MM.1S (cell line): ENCODE measurements around the gene SFMBT1.

Experiments
- DNase-seq: peaks from one replicate; pipeline ENCODE4 v3.0.0-alpha.2; 2015
- H2AFZ ChIP-seq: fragments of 300-600 bp; sonication (generic); 2 replicates; pipeline ENCODE4 v1.6.0; 2016; ENCODE audit warnings: antibody characterized with exemption, low read length
- H3F3A ChIP-seq: fragments of 300-600 bp; sonication (generic); 2 replicates; pipeline ENCODE4 v1.6.1; 2016; ENCODE audit warnings: mild to moderate bottlenecking, antibody characterized with exemption, low read length, moderate library complexity, mixed read lengths; ENCODE audit not compliant: insufficient read depth
- H3K27ac ChIP-seq: fragments of 300-600 bp; sonication (generic); 2 replicates; pipeline ENCODE4 v1.5.1; 2016; ENCODE audit warnings: mild to moderate bottlenecking, low read length
- H3K27me3 ChIP-seq: fragments of 300-600 bp; sonication (generic); replicated peaks from 2 replicates; pipeline ENCODE4 v1.6.0; 2016; ENCODE audit warnings: low read length; ENCODE audit not compliant: insufficient read depth
- H3K36me3 ChIP-seq: fragments of 300-600 bp; sonication (generic); replicated peaks from 2 replicates; pipeline ENCODE4 v1.6.1; 2016; ENCODE audit warnings: mild to moderate bottlenecking, low read length, mixed read lengths; ENCODE audit not compliant: insufficient read depth
- H3K4me1 ChIP-seq: fragments of 300-600 bp; sonication (generic); 2 replicates; pipeline ENCODE4 v1.6.1; 2016; ENCODE audit warnings: low read length, mixed read lengths
- H3K4me2 ChIP-seq: fragments of 300-600 bp; sonication (generic); 2 replicates; pipeline ENCODE4 v1.6.0; 2016; ENCODE audit warnings: low read depth, low read length
- H3K4me3 ChIP-seq: fragments of 300-600 bp; sonication (generic); 2 replicates; pipeline ENCODE4 v1.5.1; 2016; ENCODE audit warnings: low read length, mixed read lengths
- H3K79me2 ChIP-seq: fragments of 300-600 bp; sonication (generic); 2 replicates; pipeline ENCODE4 v1.6.1; 2016; ENCODE audit warnings: mixed run types, low read length, mixed read lengths
- H3K9ac ChIP-seq: fragments of 300-600 bp; sonication (generic); 2 replicates; pipeline ENCODE4 v1.6.1; 2016; ENCODE audit warnings: low read length, mixed read lengths
- H3K9me2 ChIP-seq: fragments of 300-600 bp; sonication (generic); replicated peaks from 2 replicates; pipeline ENCODE4 v1.6.1; 2016; ENCODE audit warnings: mild to moderate bottlenecking, low read length, mixed read lengths; ENCODE audit not compliant: insufficient read depth
- H3K9me3 ChIP-seq: fragments of 300-600 bp; sonication (generic); replicated peaks from 2 replicates; pipeline ENCODE4 v1.6.1; 2016; ENCODE audit warnings: mild to moderate bottlenecking, low read length, mixed read lengths; ENCODE audit not compliant: insufficient read depth
- H4K20me1 ChIP-seq: fragments of 300-600 bp; sonication (generic); 2 replicates; pipeline ENCODE4 v1.6.1; 2016; ENCODE audit warnings: mild to moderate bottlenecking, low read length, moderate library complexity, mixed read lengths; ENCODE audit not compliant: insufficient read depth
- CTCF ChIP-seq: fragments of 300-600 bp; sonication (generic); IDR thresholded peaks from 2 replicates; pipeline ENCODE4 v1.5.1; 2016; ENCODE audit warnings: antibody characterized with exemption, low read length, mixed read lengths
- EZH2 ChIP-seq: fragments of 300-600 bp; sonication (generic); optimal IDR thresholded peaks from 2 replicates; pipeline ENCODE3; 2017; ENCODE audit warnings: low read depth, mild to moderate bottlenecking, antibody characterized with exemption, low read length, mixed read lengths
- EZH2phosphoT487 ChIP-seq: fragments of 300-600 bp; sonication (generic); IDR thresholded peaks from 2 replicates; pipeline ENCODE4 v1.6.1; 2018; ENCODE audit warnings: antibody characterized with exemption, low read length

The SFMBT1 gene

GRCh38 chr3:53046171-53047170, 598 bp upstream of the SFMBT1 start:
- Histone ChIP-seq H4K20me1 (no peaks in the 10 kb centered on the region), H2AFZ (peak overlapping the region; percentile 83), H3K27me3 (no peaks in the 10 kb centered on the region; the same call in 1 of the 2 replicates)

GRCh38 chr3:53044711-53045517, 959 bp downstream of the SFMBT1 start:
- Histone ChIP-seq H3K27me3 (no peaks in the 10 kb centered on the region; the same call in 1 of the 2 replicates), H3K27ac (peak overlapping the region; percentile 58; the same call in 1 of the 2 replicates), H3K9ac (peak overlapping the region; percentile 58), H3K36me3 (no peaks in the 10 kb centered on the region), H3F3A (peaks cover 22% of the 10 kb centered on the region), H3K9me2 (no peaks in the 10 kb centered on the region), H4K20me1 (no peaks in the 10 kb centered on the region), H3K4me3 (peak overlapping the region; percentile 71), H3K4me2 (peak overlapping the region; percentile 67), H3K4me1 (peaks cover 14% of the 10 kb centered on the region), H3K9me3 (no peaks in the 10 kb centered on the region), H2AFZ (peak overlapping the region; percentile 39), H3K79me2 (peaks cover 50% of the 10 kb centered on the region)
- peak; percentile 59 for DNase-seq
- TF ChIP-seq EZH2phosphoT487 (no peak), CTCF (no peak), EZH2 (no peak)

More at GRCh38 chr3:53046171-53047170, 598 bp upstream of the SFMBT1 start:
- peak; percentile 82 for DNase-seq
- H3K36me3 ChIP-seq = no peaks in the 10 kb centered on the region
- H3K79me2 ChIP-seq = peaks cover 34% of the 10 kb centered on the region
- no peaks in the 10 kb centered on the region for H3K9me3 ChIP-seq
- peak overlapping the region; percentile 63 for H3K4me3 ChIP-seq
- H3K9me2 ChIP-seq = no peaks in the 10 kb centered on the region
- H3F3A ChIP-seq = peaks cover 22% of the 10 kb centered on the region
- no peak for TF ChIP-seq EZH2phosphoT487
- no peak for TF ChIP-seq EZH2
- TF ChIP-seq CTCF = peak; percentile 67
- peak overlapping the region; percentile 29; the same call in 1 of the 2 replicates for H3K27ac ChIP-seq
- H3K4me2 ChIP-seq = peak overlapping the region; percentile 91
- H3K9ac ChIP-seq = peak overlapping the region; percentile 68
- peaks cover 14% of the 10 kb centered on the region for H3K4me1 ChIP-seq

GRCh38 chr3:53044371-53044710, 1.5 kb downstream of the SFMBT1 start:
- peak overlapping the region; percentile 39 for H2AFZ ChIP-seq

More at GRCh38 chr3:53044371-53044710, 1.5 kb downstream of the SFMBT1 start:
- H3K4me3 ChIP-seq = peak overlapping the region; percentile 71
- H3K27ac ChIP-seq = peak overlapping the region; percentile 58; the same call in 1 of the 2 replicates
- H4K20me1 ChIP-seq = no peaks in the 10 kb centered on the region
- DNase-seq = peak; percentile 6
- H3K79me2 ChIP-seq = peaks cover 56% of the 10 kb centered on the region
- no peaks in the 10 kb centered on the region for H3K9me2 ChIP-seq
- H3K27me3 ChIP-seq = no peaks in the 10 kb centered on the region; the same call in 1 of the 2 replicates
- no peaks in the 10 kb centered on the region for H3K9me3 ChIP-seq
- peaks cover 22% of the 10 kb centered on the region for H3F3A ChIP-seq
- peaks cover 14% of the 10 kb centered on the region for H3K4me1 ChIP-seq
- no peaks in the 10 kb centered on the region for H3K36me3 ChIP-seq
- TF ChIP-seq CTCF = no peak
- no peak for TF ChIP-seq EZH2phosphoT487
- TF ChIP-seq EZH2 = no peak
- peak overlapping the region; percentile 58 for H3K9ac ChIP-seq
- peak overlapping the region; percentile 67 for H3K4me2 ChIP-seq
